GM18511 (cell line): Measurements from ENCODE around the gene SLC2A9.
"Not testable (repeated sequence)": the region's sequence is repeated elsewhere in the genome, so short reads cannot be mapped to it uniquely, and the experiment has no call there.

Experiments used
- ATAC-seq: cut with Tn5 transposase; IDR thresholded peaks from one replicate; pipeline ENCODE4 v1.9.1; 2021; ENCODE audit warnings: mild to moderate bottlenecking, moderate library complexity; ENCODE audit not compliant: unreplicated experiment

SLC2A9 gene

GRCh38 chr4:9845791-9846493 lies 175.4 kb downstream of the SLC2A9 start:
- ATAC-seq = no peak

- ATAC-seq = no peak
Observed at GRCh38 chr4:9841072-9841471, 180.2 kb downstream of the SLC2A9 start.

GRCh38 chr4:9835430-9835829 lies 185.9 kb downstream of the SLC2A9 start:
- no peak for ATAC-seq

GRCh38 chr4:9833421-9833820 lies 187.9 kb downstream of the SLC2A9 start:
- no peak for ATAC-seq

GRCh38 chr4:9832640-9833039 lies 188.7 kb downstream of the SLC2A9 start:
- no peak for ATAC-seq

- ATAC-seq = no peak
Observed at GRCh38 chr4:9826551-9826950, 194.7 kb downstream of the SLC2A9 start.

GRCh38 chr4:9825049-9825448 lies 196.2 kb downstream of the SLC2A9 start:
- ATAC-seq = peak; percentile 80

GRCh38 chr4:9820343-9820742 lies 201.0 kb downstream of the SLC2A9 start:
- ATAC-seq = no peak

GRCh38 chr4:9816285-9816684 lies 205.0 kb downstream of the SLC2A9 start:
- ATAC-seq = no peak

GRCh38 chr4:9812501-9813340 lies 208.6 kb downstream of the SLC2A9 start:
- peak; percentile 95 for ATAC-seq

- no peak for ATAC-seq
Observed at GRCh38 chr4:9811806-9812205, 209.5 kb downstream of the SLC2A9 start.

GRCh38 chr4:9808077-9808476 lies 213.2 kb downstream of the SLC2A9 start:
- peak; percentile 37 for ATAC-seq

GRCh38 chr4:9804918-9805317 lies 216.4 kb downstream of the SLC2A9 start:
- ATAC-seq = no peak

GRCh38 chr4:9800848-9801247 lies 220.4 kb downstream of the SLC2A9 start:
- ATAC-seq = peak; percentile 68

- not testable (repeated sequence) for ATAC-seq
Observed at GRCh38 chr4:9796641-9797040, 224.7 kb downstream of the SLC2A9 start.

- no peak for ATAC-seq
Observed at GRCh38 chr4:9792381-9792780, 228.9 kb downstream of the SLC2A9 start.

- ATAC-seq = not testable (repeated sequence)
Observed at GRCh38 chr4:9785891-9786290, 235.4 kb downstream of the SLC2A9 start.

GRCh38 chr4:9782136-9782436 lies 239.2 kb downstream of the SLC2A9 start:
- ATAC-seq = no peak

GRCh38 chr4:9781343-9782135 lies 239.8 kb downstream of the SLC2A9 start, which contains the start of gene DRD5:
Gene DRD5, plus strand, starts transcription at chr4:9781634. Its CDS starts 396 bp downstream, at chr4:9782030.
- no peak for ATAC-seq
